GM20000 (cell line): Measurements from ENCODE around the gene BTRC.
A peak's percentile ranks its signal among the peaks of the same experiment; 100 is the strongest.

Experiments used
- DNase-seq: peaks from one replicate; pipeline ENCODE4 v3.0.0; 2012; ENCODE audit warnings: low spot score
- CTCF ChIP-seq: IDR thresholded peaks from 2 replicates; pipeline ENCODE4 v1.5.1; 2012; ENCODE audit warnings: mild to moderate bottlenecking, control low read depth; ENCODE audit errors: extremely low read depth, missing control alignments

The BTRC gene

GRCh38 chr10:101353692-101354327, at the start of gene BTRC:
Gene BTRC, plus strand, starts transcription at chr10:101354165. Its CDS starts 16 bp downstream, at chr10:101354181.
- peak; percentile 95 for DNase-seq
- no peak for TF ChIP-seq CTCF

GRCh38 chr10:101304316-101304715, 49.6 kb upstream of the BTRC start:
- no peak for DNase-seq
- no peak for TF ChIP-seq CTCF

- no peak for DNase-seq
- no peak for TF ChIP-seq CTCF
These were observed 48.4 kb upstream of the BTRC start for GRCh38 chr10:101305320-101306241.

- DNase-seq: no peak
- TF ChIP-seq CTCF: no peak
These were observed 45.9 kb upstream of the BTRC start for GRCh38 chr10:101308051-101308450.

- no peak for TF ChIP-seq CTCF
- DNase-seq: no peak
These were observed 43.3 kb upstream of the BTRC start for GRCh38 chr10:101310529-101311184.

- no peak for TF ChIP-seq CTCF
- DNase-seq: no peak
These were observed 42.5 kb upstream of the BTRC start for GRCh38 chr10:101311185-101312066.
